Measurements from ENCODE around the gene ALDH7A1. TPM values are rescaled to one million over a fixed set of nuclear protein-coding genes. Genes with fewer than 3 reads are reported as not detected.

The ALDH7A1 gene
- total and polyA plus RNA-seq, 7 donors = 16.0 to 37.0 (median 22.2) TPM

DNA sequence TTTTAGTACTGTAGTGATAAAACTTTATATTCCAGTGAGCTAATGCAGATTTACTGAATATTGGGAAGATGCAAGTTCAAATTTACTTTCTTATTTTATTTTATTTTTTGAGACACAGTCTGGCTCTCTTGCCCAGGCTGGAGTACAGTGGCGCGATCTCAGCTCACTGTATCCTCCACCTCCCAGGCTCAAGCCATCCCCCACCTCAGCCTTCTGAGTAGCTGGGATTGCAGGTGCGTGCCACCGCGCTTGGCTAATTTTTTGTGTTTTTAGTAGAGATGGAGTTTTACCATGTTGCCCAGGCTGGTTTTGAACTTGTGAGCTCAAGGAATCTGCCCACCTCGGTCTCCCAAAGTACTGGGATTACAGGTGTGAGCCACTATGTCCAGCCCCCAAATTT, 15.6 kb upstream of the ALDH7A1 start:
- WGBS, 2 donors = 95 to 97% methylated on average over 6 of the region's 6 CpGs
- H3K36me3 ChIP-seq = peaks cover 0 to 77% (median 21%) of the 10 kb centered on the region in 4 donors
- intact Hi-C loops (cut with DNase I) = no loop called here

GRCh38 chr5:126610160-126610559, 15.1 kb upstream of the ALDH7A1 start:
- DNase-seq = no peak
- Histone ChIP-seq H3K27ac (no peak overlapping the region), H3K27me3 (no peaks in the 10 kb centered on the region), H3K4me3 (no peak overlapping the region), H3K4me1 (peaks cover 0 to 24% (median 16%) of the 10 kb centered on the region in 4 donors), H3K36me3 (peaks cover 0 to 82% (median 21%) of the 10 kb centered on the region in 4 donors), H3K9me3 (no peaks in the 10 kb centered on the region)
- TF ChIP-seq POLR2A (IDR thresholded peaks at IDR 0.05) = no peak
- TF ChIP-seq POLR2AphosphoS5 (IDR thresholded peaks at IDR 0.05) = no peak
- TF ChIP-seq EP300 (IDR thresholded peaks at IDR 0.05) = no peak
- TF ChIP-seq, protein P1, sequence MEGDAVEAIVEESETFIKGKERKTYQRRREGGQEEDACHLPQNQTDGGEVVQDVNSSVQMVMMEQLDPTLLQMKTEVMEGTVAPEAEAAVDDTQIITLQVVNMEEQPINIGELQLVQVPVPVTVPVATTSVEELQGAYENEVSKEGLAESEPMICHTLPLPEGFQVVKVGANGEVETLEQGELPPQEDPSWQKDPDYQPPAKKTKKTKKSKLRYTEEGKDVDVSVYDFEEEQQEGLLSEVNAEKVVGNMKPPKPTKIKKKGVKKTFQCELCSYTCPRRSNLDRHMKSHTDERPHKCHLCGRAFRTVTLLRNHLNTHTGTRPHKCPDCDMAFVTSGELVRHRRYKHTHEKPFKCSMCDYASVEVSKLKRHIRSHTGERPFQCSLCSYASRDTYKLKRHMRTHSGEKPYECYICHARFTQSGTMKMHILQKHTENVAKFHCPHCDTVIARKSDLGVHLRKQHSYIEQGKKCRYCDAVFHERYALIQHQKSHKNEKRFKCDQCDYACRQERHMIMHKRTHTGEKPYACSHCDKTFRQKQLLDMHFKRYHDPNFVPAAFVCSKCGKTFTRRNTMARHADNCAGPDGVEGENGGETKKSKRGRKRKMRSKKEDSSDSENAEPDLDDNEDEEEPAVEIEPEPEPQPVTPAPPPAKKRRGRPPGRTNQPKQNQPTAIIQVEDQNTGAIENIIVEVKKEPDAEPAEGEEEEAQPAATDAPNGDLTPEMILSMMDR (IDR thresholded peaks at IDR 0.05) = no peak
- intact Hi-C loops (cut with DNase I) = no loop called here
- WGBS, 2 donors = 53 to 76% methylated on average over 2 of the region's 2 CpGs

More for the DNA sequence above, 15.6 kb upstream of the ALDH7A1 start:
- Histone ChIP-seq H3K27me3 (no peaks in the 10 kb centered on the region), H3K4me3 (no peak overlapping the region), H3K4me1 (peaks cover 0 to 20% (median 12%) of the 10 kb centered on the region in 4 donors), H3K9me3 (no peaks in the 10 kb centered on the region), H3K27ac (no peak overlapping the region)
- no peak for DNase-seq
- TF ChIP-seq, protein P1 (IDR thresholded peaks at IDR 0.05) = no peak
- TF ChIP-seq POLR2A (IDR thresholded peaks at IDR 0.05) (no peak), EP300 (IDR thresholded peaks at IDR 0.05) (no peak), POLR2AphosphoS5 (IDR thresholded peaks at IDR 0.05) (no peak)

GRCh38 chr5:126605525-126605924, 10.5 kb upstream of the ALDH7A1 start:
- H3K4me3 ChIP-seq = no peak overlapping the region
- WGBS, 2 donors = 87 to 92% methylated on average over 5 of the region's 5 CpGs

GRCh38 chr5:126603402-126603991, 8.5 kb upstream of the ALDH7A1 start:
- DNase-seq = no peak
- H3K4me3 ChIP-seq = no peak overlapping the region
- no peak overlapping the region for H3K27ac ChIP-seq
- H3K4me1 ChIP-seq = peaks cover 0 to 56% (median 46%) of the 10 kb centered on the region in 4 donors
- H3K9me3 ChIP-seq = no peaks in the 10 kb centered on the region
- H3K36me3 ChIP-seq = peaks cover 0 to 46% (median 10%) of the 10 kb centered on the region in 4 donors
- intact Hi-C loops (cut with DNase I) = no loop called here
- TF ChIP-seq POLR2A (IDR thresholded peaks at IDR 0.05) (no peak), POLR2AphosphoS5 (IDR thresholded peaks at IDR 0.05) (no peak), EP300 (IDR thresholded peaks at IDR 0.05) (no peak)
- TF ChIP-seq, protein P1 (IDR thresholded peaks at IDR 0.05) = no peak
- H3K27me3 ChIP-seq = no peaks in the 10 kb centered on the region
- 80 to 84% methylated on average over 6 of the region's 6 CpGs for WGBS, 2 donors

More at GRCh38 chr5:126605525-126605924, 10.5 kb upstream of the ALDH7A1 start:
- H3K27me3 ChIP-seq = no peaks in the 10 kb centered on the region
- H3K4me1 ChIP-seq = peaks cover 0 to 52% (median 42%) of the 10 kb centered on the region in 4 donors
- TF ChIP-seq EP300 (IDR thresholded peaks at IDR 0.05) (no peak), POLR2A (IDR thresholded peaks at IDR 0.05) (no peak), POLR2AphosphoS5 (IDR thresholded peaks at IDR 0.05) (no peak)
- TF ChIP-seq, protein P1 (IDR thresholded peaks at IDR 0.05) = no peak
- H3K36me3 ChIP-seq = peaks cover 0 to 66% (median 21%) of the 10 kb centered on the region in 4 donors
- H3K27ac ChIP-seq = no peak overlapping the region
- DNase-seq = no peak
- intact Hi-C loops (cut with DNase I) = no loop called here
- no peaks in the 10 kb centered on the region for H3K9me3 ChIP-seq
